HepG2 (cell line): ENCODE results near the gene RSBN1. TPM values are rescaled to one million over a fixed set of nuclear protein-coding genes. Genes with fewer than 3 reads are reported as not detected.
A peak's percentile ranks its signal among the peaks of the same experiment; 100 is the strongest.

Experiments
- FOSL2 ChIP-seq: sonication (generic); formaldehyde crosslinking; IDR thresholded peaks from 2 replicates; pipeline ENCODE4 v1.4.0; 2020; ENCODE audit warnings: missing genetic modification reagents
- MBNL3 ChIP-seq: fragments of 250-450 bp; sonication (Bioruptor Pico); conservative IDR thresholded peaks from 2 replicates; pipeline ENCODE4 v1.8.0; 2022; ENCODE audit warnings: mild to moderate bottlenecking, inconsistent platforms
- POGZ ChIP-seq: sonication (generic); formaldehyde crosslinking; IDR thresholded peaks from 2 replicates; pipeline ENCODE4 v1.4.0; 2020; ENCODE audit warnings: mild to moderate bottlenecking, missing genetic modification reagents
- REL ChIP-seq: sonication (generic); formaldehyde crosslinking; conservative IDR thresholded peaks from 2 replicates; pipeline ENCODE4 v1.8.0; 2022; ENCODE audit warnings: mild to moderate bottlenecking, missing genetic modification reagents, moderate library complexity
- RXRA ChIP-seq: sonication (generic); formaldehyde crosslinking; IDR thresholded peaks from 2 replicates; pipeline ENCODE4 v1.5.1; 2020; ENCODE audit warnings: missing genetic modification reagents
- SAP130 ChIP-seq: IDR thresholded peaks from 2 replicates; pipeline ENCODE4 v1.6.1; 2016; ENCODE audit warnings: low read depth
- TCF7 ChIP-seq: sonication (generic); IDR thresholded peaks from 2 replicates; pipeline ENCODE4 v1.6.1; 2016; ENCODE audit warnings: antibody characterized with exemption, low read depth
- TOE1 ChIP-seq: sonication (generic); formaldehyde crosslinking; IDR thresholded peaks from 2 replicates; pipeline ENCODE4 v1.4.0; 2020; ENCODE audit warnings: mild to moderate bottlenecking, missing genetic modification reagents
- XBP1 ChIP-seq: sonication (generic); formaldehyde crosslinking; IDR thresholded peaks from 2 replicates; pipeline ENCODE4 v1.5.0; 2020; ENCODE audit warnings: missing genetic modification reagents
- YEATS4 ChIP-seq: sonication (generic); formaldehyde crosslinking; IDR thresholded peaks from 2 replicates; pipeline ENCODE4 v1.4.0; 2020; ENCODE audit warnings: missing genetic modification reagents, borderline replicate concordance
- ZNF160 ChIP-seq: sonication (generic); formaldehyde crosslinking; IDR thresholded peaks from 2 replicates; pipeline ENCODE4 v1.8.0; 2022; ENCODE audit warnings: mild to moderate bottlenecking, inconsistent platforms, missing genetic modification reagents
- ZNF558 ChIP-seq: sonication (generic); formaldehyde crosslinking; IDR thresholded peaks from 2 replicates; pipeline ENCODE4 v1.9.0; 2022; ENCODE audit warnings: mild to moderate bottlenecking, missing genetic modification reagents, borderline replicate concordance
- ZNF615 ChIP-seq: sonication (generic); formaldehyde crosslinking; IDR thresholded peaks from 2 replicates; pipeline ENCODE4 v1.5.0; 2020; ENCODE audit warnings: mild to moderate bottlenecking, missing genetic modification reagents, borderline replicate concordance
- ZNF670 ChIP-seq: sonication (generic); formaldehyde crosslinking; IDR thresholded peaks from 2 replicates; pipeline ENCODE4 v1.8.0; 2022; ENCODE audit warnings: mild to moderate bottlenecking, missing genetic modification reagents, borderline replicate concordance
- ZNF83 ChIP-seq: sonication (generic); formaldehyde crosslinking; IDR thresholded peaks from 2 replicates; pipeline ENCODE4 v1.4.0; 2020; ENCODE audit warnings: missing genetic modification reagents, mild to moderate bottlenecking, borderline replicate concordance
- polyA plus RNA-seq, 8 experiments: library from polyadenylated mRNA; depleted of rRNA in 3 of 8; stranded (reverse) in 7 of 8; unstranded in 1 of 8; fragments of >200 nt; fragmentation: Illumina TruSeq in 4 of 8; extraction: Trizol in 4 of 8; gene quantifications; 2 replicates each; pipeline versions ENCODE4 v1.2.1 to v1.2.3, GENCODE V29; 2011 to 2016; ENCODE audit warnings: low read depth in 4 of 8, missing spikeins in 1 of 8, mixed read lengths in 1 of 8; ENCODE audit not compliant: insufficient read depth in 1 of 8
- total RNA-seq, 5 experiments: library from RNA; depleted of rRNA; stranded (reverse); fragments of >200 nt; fragmentation: Illumina TruSeq; extraction: Trizol; gene quantifications; 2 replicates each; pipeline ENCODE4 v1.2.3, GENCODE V29; 2016; ENCODE audit warnings: low read depth in 1 of 5
- TF ChIP-seq, protein P1 (sequence below): IDR thresholded peaks from 2 replicates; pipeline ENCODE4 v1.6.1; 2018; ENCODE audit warnings: missing genetic modification reagents, mild to moderate bottlenecking, missing compliant biosample characterization
- TF ChIP-seq, protein P2 (sequence below): sonication (generic); formaldehyde crosslinking; IDR thresholded peaks from 2 replicates; pipeline ENCODE4 v1.4.0; 2020; ENCODE audit warnings: mild to moderate bottlenecking, missing genetic modification reagents
- TF ChIP-seq, protein P3 (sequence below): sonication (generic); formaldehyde crosslinking; IDR thresholded peaks from 2 replicates; pipeline ENCODE4 v1.8.1; 2023; ENCODE audit warnings: mild to moderate bottlenecking, missing genetic modification reagents
- TF ChIP-seq, protein P4 (sequence below): IDR thresholded peaks from 2 replicates; pipeline ENCODE4 v1.6.1; 2016; ENCODE audit warnings: low read depth, borderline replicate concordance
- TF ChIP-seq, protein P5 (sequence below): sonication (generic); formaldehyde crosslinking; IDR thresholded peaks from 2 replicates; pipeline ENCODE4 v1.5.1; 2020; ENCODE audit warnings: missing genetic modification reagents, mild to moderate bottlenecking, borderline replicate concordance
- TF ChIP-seq, protein P6 (sequence below): sonication (generic); formaldehyde crosslinking; IDR thresholded peaks from 2 replicates; pipeline ENCODE4 v1.9.0; 2022; ENCODE audit warnings: low read depth, missing genetic modification reagents

Gene RSBN1
- total and polyA plus RNA-seq, 2 of the 13 experiments (the other 11 are each of a cell fraction or from before 2014, with no cell fraction given), result 8.3 to 10.4 TPM

DNA sequence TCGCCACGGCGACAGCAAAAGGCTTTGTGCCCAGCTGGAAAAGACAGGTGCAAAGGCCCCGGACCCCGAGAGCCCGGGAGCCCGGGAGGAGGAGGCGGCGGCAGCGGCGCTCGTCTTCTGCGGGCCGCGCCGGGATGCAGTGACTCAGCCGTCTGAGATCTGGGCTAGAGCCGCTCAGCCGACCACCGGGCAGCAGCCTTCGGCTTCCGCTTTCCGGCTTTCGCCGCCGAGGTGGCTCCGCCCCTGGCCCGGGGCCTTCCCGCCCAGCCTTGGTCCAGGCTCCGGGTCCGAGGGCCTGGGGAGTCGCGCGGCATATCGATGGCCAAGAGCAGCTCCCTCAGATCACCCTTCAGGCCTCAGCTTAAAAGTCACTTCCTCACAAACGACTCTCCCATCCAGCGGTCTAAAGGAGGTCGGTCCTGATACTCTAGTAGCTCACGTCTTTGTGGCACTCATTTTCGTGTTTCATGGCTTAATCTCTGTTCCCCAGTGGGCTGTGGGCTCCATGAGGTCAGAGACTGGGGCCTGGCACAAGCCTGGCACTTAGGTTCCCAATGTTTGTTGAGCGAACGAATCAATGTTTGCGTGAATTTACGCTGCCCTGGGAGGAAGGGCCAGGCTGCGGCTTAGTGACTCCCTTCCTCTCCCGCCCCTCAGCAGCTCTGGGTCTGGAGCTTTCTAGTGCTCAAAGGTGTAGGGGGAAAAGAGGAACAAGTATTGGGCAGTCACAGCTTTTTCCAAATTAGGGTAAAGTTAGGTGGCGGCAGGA is 52.8 kb downstream of the RSBN1 start, which contains the start of gene PHTF1 (continued):
- TF ChIP-seq, protein P1, sequence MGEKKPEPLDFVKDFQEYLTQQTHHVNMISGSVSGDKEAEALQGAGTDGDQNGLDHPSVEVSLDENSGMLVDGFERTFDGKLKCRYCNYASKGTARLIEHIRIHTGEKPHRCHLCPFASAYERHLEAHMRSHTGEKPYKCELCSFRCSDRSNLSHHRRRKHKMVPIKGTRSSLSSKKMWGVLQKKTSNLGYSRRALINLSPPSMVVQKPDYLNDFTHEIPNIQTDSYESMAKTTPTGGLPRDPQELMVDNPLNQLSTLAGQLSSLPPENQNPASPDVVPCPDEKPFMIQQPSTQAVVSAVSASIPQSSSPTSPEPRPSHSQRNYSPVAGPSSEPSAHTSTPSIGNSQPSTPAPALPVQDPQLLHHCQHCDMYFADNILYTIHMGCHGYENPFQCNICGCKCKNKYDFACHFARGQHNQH (CRISPR knock-in tag), result peak; percentile 59; the same call in 1 of the 2 replicates
- TF ChIP-seq, protein P2, sequence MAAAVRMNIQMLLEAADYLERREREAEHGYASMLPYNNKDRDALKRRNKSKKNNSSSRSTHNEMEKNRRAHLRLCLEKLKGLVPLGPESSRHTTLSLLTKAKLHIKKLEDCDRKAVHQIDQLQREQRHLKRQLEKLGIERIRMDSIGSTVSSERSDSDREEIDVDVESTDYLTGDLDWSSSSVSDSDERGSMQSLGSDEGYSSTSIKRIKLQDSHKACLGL (CRISPR knock-in tag), result peak; percentile 26; the same call in 1 of the 2 replicates
- TF ChIP-seq, protein P3, sequence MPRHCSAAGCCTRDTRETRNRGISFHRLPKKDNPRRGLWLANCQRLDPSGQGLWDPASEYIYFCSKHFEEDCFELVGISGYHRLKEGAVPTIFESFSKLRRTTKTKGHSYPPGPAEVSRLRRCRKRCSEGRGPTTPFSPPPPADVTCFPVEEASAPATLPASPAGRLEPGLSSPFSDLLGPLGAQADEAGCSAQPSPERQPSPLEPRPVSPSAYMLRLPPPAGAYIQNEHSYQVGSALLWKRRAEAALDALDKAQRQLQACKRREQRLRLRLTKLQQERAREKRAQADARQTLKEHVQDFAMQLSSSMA (CRISPR knock-in tag), result peak; percentile 81
- peak; percentile 83 for TF ChIP-seq FOSL2 (CRISPR knock-in tag)
- peak; percentile 23; the same call in 1 of the 2 replicates for TF ChIP-seq ZNF615 (CRISPR knock-in tag)
- TF ChIP-seq MBNL3, result no peak
- TF ChIP-seq XBP1 (CRISPR knock-in tag), result 0 out of 2 replicates have a peak, but pooled peaks have one; percentile 29
- TF ChIP-seq, protein P4, sequence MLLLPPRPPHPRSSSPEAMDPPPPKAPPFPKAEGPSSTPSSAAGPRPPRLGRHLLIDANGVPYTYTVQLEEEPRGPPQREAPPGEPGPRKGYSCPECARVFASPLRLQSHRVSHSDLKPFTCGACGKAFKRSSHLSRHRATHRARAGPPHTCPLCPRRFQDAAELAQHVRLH, result peak; percentile 76; the same call in 1 of the 2 replicates
- TF ChIP-seq ZNF670, result peak; percentile 92
- TF ChIP-seq RXRA (CRISPR knock-in tag), result peak; percentile 32; the same call in 1 of the 2 replicates
- no peak for TF ChIP-seq TCF7
- TF ChIP-seq SAP130 (CRISPR knock-in tag), result peak; percentile 67; the same call in 1 of the 2 replicates
- peak; percentile 65; the same call in 1 of the 2 replicates for TF ChIP-seq POGZ (CRISPR knock-in tag)
- no peak for TF ChIP-seq ZNF83 (CRISPR knock-in tag)
- TF ChIP-seq, protein P5, sequence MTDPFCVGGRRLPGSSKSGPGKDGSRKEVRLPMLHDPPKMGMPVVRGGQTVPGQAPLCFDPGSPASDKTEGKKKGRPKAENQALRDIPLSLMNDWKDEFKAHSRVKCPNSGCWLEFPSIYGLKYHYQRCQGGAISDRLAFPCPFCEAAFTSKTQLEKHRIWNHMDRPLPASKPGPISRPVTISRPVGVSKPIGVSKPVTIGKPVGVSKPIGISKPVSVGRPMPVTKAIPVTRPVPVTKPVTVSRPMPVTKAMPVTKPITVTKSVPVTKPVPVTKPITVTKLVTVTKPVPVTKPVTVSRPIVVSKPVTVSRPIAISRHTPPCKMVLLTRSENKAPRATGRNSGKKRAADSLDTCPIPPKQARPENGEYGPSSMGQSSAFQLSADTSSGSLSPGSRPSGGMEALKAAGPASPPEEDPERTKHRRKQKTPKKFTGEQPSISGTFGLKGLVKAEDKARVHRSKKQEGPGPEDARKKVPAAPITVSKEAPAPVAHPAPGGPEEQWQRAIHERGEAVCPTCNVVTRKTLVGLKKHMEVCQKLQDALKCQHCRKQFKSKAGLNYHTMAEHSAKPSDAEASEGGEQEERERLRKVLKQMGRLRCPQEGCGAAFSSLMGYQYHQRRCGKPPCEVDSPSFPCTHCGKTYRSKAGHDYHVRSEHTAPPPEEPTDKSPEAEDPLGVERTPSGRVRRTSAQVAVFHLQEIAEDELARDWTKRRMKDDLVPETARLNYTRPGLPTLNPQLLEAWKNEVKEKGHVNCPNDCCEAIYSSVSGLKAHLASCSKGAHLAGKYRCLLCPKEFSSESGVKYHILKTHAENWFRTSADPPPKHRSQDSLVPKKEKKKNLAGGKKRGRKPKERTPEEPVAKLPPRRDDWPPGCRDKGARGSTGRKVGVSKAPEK (CRISPR knock-in tag), result no peak
- peak; percentile 66; the same call in 1 of the 2 replicates for TF ChIP-seq YEATS4 (CRISPR knock-in tag)
- no peak for TF ChIP-seq ZNF558 (CRISPR knock-in tag)
- TF ChIP-seq TOE1 (CRISPR knock-in tag), result peak; percentile 22; the same call in 1 of the 2 replicates
- 0 out of 2 replicates have a peak, but pooled peaks have one; percentile 10 for TF ChIP-seq REL (CRISPR knock-in tag)
- peak; percentile 61; the same call in 1 of the 2 replicates for TF ChIP-seq ZNF160 (CRISPR knock-in tag)
- TF ChIP-seq, protein P6, sequence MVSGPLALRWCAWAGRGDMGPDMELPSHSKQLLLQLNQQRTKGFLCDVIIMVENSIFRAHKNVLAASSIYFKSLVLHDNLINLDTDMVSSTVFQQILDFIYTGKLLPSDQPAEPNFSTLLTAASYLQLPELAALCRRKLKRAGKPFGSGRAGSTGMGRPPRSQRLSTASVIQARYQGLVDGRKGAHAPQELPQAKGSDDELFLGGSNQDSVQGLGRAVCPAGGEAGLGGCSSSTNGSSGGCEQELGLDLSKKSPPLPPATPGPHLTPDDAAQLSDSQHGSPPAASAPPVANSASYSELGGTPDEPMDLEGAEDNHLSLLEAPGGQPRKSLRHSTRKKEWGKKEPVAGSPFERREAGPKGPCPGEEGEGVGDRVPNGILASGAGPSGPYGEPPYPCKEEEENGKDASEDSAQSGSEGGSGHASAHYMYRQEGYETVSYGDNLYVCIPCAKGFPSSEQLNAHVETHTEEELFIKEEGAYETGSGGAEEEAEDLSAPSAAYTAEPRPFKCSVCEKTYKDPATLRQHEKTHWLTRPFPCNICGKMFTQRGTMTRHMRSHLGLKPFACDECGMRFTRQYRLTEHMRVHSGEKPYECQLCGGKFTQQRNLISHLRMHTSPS (CRISPR knock-in tag), result peak; percentile 65; the same call in 1 of the 2 replicates
